ENCODE data around the gene IFT74.
A peak's percentile ranks its signal among the peaks of the same experiment; 100 is the strongest.

IFT74 gene

DNA sequence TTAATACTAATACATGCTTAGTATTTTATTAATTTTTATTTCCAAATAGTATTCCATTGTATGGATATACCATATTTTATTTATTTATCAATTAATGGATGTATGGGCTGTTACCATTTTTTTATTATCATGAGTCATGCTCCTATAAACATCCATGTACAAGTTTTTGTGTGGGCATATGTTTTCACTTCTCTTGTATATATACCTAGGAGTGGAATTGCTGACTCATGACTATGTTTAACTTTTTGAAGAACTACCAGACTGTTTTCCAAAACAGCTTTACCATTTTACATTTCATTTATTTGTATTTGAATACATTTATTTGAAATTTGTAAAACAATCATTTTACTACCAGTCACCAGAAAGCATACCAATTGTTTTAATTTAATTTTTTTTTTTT, 63.4 kb downstream of the IFT74 start:
- peak; percentile 22 for DNase-seq (ENCODE audit: extremely low read depth, low read depth)
- TF ChIP-seq, protein P1, sequence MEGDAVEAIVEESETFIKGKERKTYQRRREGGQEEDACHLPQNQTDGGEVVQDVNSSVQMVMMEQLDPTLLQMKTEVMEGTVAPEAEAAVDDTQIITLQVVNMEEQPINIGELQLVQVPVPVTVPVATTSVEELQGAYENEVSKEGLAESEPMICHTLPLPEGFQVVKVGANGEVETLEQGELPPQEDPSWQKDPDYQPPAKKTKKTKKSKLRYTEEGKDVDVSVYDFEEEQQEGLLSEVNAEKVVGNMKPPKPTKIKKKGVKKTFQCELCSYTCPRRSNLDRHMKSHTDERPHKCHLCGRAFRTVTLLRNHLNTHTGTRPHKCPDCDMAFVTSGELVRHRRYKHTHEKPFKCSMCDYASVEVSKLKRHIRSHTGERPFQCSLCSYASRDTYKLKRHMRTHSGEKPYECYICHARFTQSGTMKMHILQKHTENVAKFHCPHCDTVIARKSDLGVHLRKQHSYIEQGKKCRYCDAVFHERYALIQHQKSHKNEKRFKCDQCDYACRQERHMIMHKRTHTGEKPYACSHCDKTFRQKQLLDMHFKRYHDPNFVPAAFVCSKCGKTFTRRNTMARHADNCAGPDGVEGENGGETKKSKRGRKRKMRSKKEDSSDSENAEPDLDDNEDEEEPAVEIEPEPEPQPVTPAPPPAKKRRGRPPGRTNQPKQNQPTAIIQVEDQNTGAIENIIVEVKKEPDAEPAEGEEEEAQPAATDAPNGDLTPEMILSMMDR (IDR thresholded peaks at IDR 0.05; ENCODE audit: low read depth, low read length) = no peak

DNA sequence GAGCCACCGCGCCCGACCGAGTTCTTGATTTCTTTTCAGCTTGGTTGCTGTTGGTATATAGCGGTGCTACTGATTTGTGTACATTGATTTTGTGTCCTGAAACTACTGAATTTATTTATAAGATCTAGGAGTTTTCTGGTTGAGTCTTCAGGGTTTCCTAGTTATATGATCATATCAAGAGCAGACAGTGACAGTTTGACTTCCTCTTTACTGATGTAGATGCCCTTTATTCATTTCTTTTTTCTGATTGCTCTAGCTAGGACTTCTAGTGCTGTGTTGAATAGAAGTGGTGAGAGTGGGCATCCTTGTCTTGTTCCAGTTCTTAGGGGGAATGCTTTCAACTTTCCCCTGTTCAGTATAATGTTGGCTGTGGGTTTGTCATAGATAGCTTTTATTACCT, 66.7 kb downstream of the IFT74 start:
- TF ChIP-seq, protein P1 (IDR thresholded peaks at IDR 0.05; ENCODE audit: low read depth, low read length) = no peak
- no peak for DNase-seq (ENCODE audit: extremely low read depth, low read depth)

DNA sequence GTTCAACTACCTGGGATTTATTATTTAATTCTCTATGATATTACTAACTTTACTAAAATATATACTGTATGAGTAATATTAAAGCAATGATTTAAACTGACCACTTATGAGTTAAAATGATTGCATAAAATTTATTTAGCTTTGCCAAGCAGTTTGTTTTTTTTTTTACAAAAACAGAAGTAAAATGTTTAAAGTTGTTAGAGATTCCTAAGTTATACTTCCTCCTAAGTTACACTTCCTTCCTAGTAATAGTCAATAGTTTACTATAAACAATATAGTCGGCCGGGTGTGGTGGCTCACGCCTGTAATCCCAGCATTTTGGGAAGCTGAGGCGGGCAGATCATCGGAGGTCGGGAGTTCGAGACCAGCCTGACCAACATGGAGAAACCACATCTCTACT, 73.0 kb downstream of the IFT74 start:
- DNase-seq (ENCODE audit: extremely low read depth, low read depth) = no peak
- TF ChIP-seq, protein P1 (IDR thresholded peaks at IDR 0.05; ENCODE audit: low read depth, low read length) = no peak

DNA sequence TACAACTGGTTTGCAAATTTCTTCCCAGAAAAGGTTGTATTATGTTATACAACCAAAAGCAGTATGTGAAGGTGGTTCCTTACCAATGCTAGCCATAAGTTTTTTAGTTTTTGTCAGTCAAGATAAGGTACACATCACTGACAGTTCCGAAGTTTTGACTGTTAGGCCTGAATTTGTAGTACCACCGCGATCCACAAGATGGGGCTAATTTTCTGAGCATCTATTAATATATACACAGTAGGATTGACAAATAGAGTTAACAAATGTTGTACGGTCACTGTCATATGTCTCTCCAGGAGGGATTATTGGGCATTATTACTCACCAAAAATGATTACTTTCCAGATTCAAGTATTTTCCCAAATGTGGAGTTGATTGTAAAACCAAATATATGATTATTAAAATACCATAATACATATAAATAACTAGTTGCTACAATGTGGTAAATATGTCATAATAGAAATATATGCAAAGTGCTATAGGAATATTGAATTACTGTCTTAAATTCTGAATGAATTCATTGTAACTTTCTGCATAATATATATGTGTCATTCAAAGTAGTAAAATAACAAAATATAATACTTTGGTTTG, 77.7 kb downstream of the IFT74 start:
- DNase-seq (ENCODE audit: extremely low read depth, low read depth) = no peak
- TF ChIP-seq, protein P1 (IDR thresholded peaks at IDR 0.05; ENCODE audit: low read depth, low read length) = peak; percentile 80

DNA sequence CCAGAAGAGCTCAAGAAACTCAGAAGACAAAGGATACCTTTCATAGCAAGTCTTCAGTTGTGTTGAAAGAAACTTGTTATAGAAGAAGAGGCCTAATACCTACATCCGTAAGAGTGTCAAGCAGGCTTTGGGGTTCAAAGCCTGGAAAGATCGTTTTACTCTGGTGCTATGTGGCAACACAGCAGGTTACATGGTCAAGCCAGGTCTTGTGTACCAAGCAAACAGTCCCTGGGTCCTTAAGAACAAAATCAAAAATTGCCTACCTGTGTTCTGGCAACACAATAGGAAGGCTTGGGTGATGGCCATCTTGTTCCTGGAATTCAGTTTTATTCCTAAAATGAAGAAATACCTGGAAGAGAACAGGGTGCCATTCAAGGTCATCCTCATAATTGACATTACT, 81.3 kb downstream of the IFT74 start:
- no peak for DNase-seq (ENCODE audit: extremely low read depth, low read depth)
- TF ChIP-seq, protein P1 (IDR thresholded peaks at IDR 0.05; ENCODE audit: low read depth, low read length) = no peak

DNA sequence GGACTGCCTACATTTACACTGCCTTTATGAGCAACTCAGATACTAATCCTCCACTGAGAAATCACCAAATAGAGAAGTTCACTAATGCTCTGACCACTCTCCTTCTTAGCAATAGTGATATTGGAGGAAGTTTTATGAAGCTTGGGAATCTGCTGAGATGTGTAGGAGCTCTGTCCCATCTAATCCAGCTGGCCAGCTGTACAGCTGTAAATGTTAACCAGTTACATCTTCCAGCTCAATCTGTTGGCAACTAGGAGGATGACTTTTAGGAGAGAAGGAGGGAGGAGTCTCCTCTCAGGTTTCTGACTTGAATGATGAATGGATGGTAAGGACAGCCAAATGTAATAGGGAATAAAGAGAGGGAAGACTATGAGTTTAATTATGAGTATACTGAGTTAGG, 85.5 kb downstream of the IFT74 start:
- TF ChIP-seq, protein P1 (IDR thresholded peaks at IDR 0.05; ENCODE audit: low read depth, low read length) = no peak
- no peak for DNase-seq (ENCODE audit: extremely low read depth, low read depth)

DNA sequence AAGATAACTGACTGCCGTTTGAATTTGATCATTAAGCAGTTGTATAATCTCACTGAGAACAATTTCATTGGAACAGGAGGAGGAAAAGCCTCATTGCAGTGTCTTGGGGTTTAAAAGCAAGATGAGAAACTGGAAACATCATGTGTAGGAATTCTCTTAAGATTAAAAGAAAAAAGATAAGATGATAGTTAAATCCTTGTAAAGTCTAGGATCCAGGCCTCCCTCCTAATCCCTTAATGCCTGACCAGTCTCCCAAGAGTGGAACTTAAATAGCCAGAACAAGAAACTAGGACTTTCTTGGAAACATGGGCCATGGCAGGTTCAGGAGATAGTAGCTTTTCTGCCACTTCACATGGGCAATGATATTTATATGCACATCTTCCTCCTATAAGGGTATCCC, 86.3 kb downstream of the IFT74 start:
- no peak for DNase-seq (ENCODE audit: extremely low read depth, low read depth)
- TF ChIP-seq, protein P1 (IDR thresholded peaks at IDR 0.05; ENCODE audit: low read depth, low read length) = no peak
